Mammary epithelial cell (primary cell): Measurements from ENCODE around the gene ATP5F1A.

Source experiments
- CTCF ChIP-seq, 2 donors: IDR thresholded peaks in 1 of 2; conservative IDR thresholded peaks in 1 of 2; 2 replicates each; pipeline ENCODE4 v1.5.1; 2011 to 2012; ENCODE audit warnings: inconsistent platforms in 2 of 2, low read length in 2 of 2, mild to moderate bottlenecking in 2 of 2, control low read depth in 1 of 2, low read depth in 1 of 2; ENCODE audit not compliant: insufficient read depth in 1 of 2; ENCODE audit errors: extremely low read depth in 1 of 2
- EZH2 ChIP-seq: IDR thresholded peaks from 2 replicates; pipeline ENCODE4 v1.6.1; 2012; ENCODE audit warnings: low read length, inconsistent platforms, borderline replicate concordance

- TF ChIP-seq EZH2 (no peak), CTCF (conservative IDR thresholded peaks at IDR 0.05 in 1 of 2, IDR thresholded peaks at IDR 0.05 in 1 of 2; ENCODE audit: extremely low read depth in 1 of 2, insufficient read depth in 1 of 2, low read depth in 1 of 2, low read length in 2 of 2) (no peak)
Measured at GRCh38 chr18:46070232-46070631, 27.9 kb downstream of the ATP5F1A start.
